Stimulated activated CD4-positive, alpha-beta T cell treated with anti-CD3 and anti-CD28 coated beads, Interleukin-15, amount 100 ng/mL, for 24 hours (primary cell): Measurements from ENCODE around the gene DPH3.

Source experiments
- DNase-seq: peaks from one replicate; pipeline ENCODE4 v3.0.0-alpha.2; 2020

The DPH3 gene

GRCh38 chr3:16227566-16227965 lies 37.2 kb downstream of the DPH3 start:
- DNase-seq = no peak

GRCh38 chr3:16224325-16224724 lies 40.4 kb downstream of the DPH3 start:
- DNase-seq = no peak

DNA sequence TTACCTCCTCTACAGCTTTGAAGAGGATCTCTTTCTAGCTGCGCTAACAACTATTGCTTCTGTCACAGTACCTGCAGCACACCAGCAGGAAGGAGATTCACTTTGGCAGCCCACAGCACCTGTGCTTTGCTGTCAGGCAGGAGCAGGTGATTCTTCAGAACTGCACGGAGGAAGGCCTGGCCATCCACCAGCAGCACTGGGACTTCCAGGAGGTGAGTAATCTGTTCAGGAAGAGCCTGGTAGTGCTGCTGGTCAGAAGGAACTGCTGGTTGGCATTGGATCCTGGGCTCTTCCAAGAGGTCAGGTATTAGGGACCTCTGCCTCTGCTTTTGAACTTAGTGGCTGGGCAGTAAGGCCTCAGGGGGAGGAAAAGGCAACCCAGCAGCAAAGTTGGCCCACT lies 42.2 kb downstream of the DPH3 start:
- DNase-seq = no peak

DNA sequence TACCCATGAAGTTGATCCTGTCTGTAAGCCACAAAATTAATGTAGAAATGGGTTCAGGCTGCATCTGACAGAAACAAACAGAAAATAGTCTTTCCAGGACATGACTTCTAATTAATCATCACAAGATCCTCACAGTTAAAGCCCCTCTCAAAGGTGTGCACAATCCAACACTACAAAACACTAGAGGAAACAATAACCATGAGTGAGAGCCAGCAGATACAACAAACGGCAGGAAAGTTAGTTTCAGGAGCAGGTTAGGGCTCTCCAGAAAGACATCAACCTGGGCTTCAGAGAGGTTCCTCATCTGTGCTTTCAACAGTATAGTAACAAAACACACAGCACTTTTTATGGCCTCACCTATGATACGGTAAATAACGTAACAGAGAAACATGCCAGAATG lies 42.8 kb downstream of the DPH3 start:
- DNase-seq = no peak

DNA sequence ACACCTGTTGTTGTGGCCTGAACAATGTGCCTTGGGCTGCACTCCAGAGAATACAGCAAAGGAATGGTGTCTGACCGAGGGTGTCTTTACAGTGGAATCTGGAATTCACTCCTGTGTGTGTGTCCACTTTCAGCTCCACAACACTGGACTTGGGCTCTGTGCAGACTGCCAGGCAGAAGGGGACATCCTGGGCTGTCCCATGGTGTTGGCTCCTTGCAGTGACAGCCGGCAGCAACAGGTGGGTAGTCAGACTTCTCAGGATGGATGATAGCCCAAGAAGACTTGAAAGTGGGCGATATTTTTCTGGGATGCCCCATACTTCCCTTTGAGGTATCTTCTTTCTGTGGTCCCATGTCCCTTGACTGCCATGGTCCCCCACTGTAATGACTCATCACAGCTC lies 45.0 kb downstream of the DPH3 start:
- no peak for DNase-seq

DNA sequence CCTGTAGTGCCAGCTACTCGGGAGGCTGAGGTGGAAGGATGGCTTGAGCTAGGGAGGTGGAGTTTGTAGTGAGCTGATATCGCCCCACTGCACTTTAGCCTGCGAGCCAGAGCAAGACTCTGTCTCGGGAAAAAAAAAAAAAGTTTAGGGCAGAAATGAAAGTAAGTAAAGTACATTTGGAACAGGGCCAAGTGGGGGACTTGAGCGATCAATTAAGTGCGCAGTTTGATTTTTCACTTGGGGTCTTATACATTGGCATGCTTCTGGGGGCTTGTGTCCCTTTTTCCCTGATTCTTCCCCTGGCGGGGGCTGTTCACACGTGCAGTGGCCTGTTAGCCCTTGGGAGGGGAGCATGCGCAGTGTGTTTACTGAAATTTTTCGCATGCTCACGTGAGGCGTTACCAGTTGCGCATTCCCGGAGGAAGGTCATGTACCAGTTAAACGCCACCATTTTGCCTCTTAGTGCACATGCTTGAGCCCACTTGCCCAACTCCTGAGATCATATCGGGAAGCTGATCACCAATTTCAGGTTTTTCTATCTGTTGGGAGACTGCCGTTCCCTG lies 48.3 kb downstream of the DPH3 start:
- no peak for DNase-seq

DNA sequence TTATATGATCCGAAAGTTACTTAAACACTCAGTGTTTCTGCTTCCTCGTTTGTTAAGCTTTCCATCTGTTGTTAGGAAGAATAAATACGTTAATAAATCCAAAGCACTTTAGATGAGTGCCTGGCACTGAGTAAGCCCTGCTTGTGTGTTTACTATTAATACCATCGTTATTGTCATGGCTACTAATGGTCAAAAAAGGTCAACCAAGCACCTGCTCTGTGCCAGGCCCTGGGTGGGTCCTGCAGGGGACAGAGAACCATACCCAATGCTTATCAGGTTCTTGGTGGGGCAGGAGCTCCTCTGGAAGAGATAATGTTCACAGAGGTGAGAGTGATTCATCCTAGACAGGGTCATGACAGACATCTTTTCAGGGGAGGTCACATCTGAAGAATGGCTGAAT lies 50.4 kb downstream of the DPH3 start:
- DNase-seq = no peak

DNA sequence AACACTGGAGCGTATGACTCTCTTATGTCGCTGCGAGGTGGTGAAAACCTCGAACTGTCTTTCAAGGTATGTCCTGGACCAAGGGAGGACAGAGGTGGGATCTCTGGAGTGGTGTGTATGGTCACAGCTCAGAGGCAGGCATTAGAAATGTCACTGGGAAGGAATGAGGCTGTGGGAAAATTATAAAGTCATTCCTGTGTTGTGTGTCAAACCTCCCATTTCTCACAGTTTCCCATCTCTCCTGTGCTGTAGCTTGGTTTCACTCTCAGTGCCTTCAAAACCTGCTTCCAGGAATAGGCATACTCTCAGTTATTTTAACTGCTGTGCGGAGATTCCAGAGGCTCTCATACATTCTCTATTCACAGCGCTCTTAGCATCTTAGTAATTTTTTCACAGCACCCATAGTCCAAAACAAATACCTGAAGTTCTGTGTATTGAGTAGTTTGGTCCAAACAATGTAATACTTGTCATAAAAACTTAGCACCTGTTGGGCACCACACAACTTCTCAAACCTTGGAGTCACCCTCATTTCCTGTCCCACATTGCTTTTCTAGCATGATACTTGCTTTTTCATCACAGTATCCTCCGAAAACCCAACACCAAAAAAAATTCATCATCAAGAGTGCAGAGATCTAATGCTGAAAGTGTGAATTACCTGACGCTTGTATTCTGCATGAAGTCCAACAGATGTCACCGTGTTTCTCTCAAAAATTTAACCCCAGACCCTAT lies 53.4 kb downstream of the DPH3 start:
- no peak for DNase-seq
